Stimulated activated CD4-positive, alpha-beta T cell treated with anti-CD3 and anti-CD28 coated beads, Interleukin-4, amount 100 ng/mL, for 4 hours (primary cell): ENCODE data around the gene IRF9.

Source experiments
- DNase-seq, 2 experiments: peaks; one replicate each; pipeline ENCODE4 v3.0.0-alpha.2; 2020

Gene IRF9, protein sequence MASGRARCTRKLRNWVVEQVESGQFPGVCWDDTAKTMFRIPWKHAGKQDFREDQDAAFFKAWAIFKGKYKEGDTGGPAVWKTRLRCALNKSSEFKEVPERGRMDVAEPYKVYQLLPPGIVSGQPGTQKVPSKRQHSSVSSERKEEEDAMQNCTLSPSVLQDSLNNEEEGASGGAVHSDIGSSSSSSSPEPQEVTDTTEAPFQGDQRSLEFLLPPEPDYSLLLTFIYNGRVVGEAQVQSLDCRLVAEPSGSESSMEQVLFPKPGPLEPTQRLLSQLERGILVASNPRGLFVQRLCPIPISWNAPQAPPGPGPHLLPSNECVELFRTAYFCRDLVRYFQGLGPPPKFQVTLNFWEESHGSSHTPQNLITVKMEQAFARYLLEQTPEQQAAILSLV

DNA sequence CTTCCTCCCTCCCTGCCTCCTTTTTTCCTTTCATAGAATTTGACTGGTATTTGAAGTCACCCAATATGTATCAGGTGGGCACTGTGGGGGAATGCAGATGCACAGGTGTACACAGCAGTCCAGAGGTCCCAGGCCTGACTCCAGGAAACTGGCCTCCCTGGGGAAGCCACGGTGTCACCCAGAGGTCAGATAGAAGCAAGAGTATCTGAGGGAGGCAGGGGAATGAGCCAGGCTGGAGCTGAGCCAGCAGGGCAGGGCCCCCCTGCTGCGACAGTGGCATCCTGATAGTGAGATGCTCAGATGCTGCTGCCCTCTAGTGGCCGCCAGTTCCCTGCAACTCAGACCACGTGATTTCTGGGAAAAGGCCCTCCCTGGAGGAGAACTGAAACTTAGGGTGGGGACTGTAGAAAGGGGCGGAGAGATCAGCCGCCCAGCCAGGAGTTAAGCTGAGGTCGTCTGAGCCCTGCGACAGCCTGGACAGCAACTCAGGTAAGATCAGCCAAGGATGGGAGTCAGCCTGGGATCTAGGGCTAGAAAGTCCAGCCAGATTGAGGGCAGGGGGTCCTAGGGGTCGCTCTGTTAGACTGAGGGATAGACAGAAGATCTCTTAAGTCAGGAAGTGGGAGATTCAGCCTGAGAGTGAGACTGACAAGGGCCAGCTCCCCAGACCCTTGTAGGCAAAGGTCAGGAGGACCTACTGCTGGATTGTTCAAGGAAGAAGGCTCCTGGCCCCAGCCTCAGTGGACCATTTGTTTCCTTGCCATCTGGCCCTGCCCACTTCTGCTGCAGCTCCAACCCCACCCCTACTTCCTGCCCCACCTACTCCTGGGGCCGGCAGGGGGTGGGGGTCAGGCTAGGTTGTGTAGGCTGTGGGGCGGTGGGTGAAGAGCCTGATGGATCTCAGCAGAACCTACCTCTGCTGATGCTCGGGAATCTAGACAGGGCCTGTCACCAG is at the start of gene IRF9:
TSS of gene IRF9 (plus strand) at position 416 of the 955 bp plus-strand sequence. CDS start 880 bp downstream, outside the sequence.
- DNase-seq, result peak; percentile 95

DNA sequence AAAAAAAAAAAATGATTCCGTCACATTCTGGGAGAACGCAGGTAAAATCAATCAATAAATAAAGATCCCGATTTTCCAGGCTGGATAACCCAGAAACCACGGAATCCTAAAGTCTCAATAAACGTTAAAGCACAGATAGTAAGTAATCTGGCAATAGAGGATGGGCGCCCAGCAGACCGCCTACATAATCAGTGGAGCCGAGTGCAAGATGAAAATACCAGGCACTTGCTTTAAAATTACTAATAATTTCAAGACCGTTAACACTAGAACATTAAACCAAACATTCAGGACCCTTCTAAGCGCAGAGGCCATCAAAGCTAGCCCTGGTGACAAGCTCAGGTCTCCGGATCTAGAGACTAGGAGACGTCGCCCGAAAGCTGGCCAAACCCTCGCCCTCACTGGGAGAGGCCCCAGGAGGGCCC is 47.7 kb upstream of the IRF9 start:
- no peak for DNase-seq

DNA sequence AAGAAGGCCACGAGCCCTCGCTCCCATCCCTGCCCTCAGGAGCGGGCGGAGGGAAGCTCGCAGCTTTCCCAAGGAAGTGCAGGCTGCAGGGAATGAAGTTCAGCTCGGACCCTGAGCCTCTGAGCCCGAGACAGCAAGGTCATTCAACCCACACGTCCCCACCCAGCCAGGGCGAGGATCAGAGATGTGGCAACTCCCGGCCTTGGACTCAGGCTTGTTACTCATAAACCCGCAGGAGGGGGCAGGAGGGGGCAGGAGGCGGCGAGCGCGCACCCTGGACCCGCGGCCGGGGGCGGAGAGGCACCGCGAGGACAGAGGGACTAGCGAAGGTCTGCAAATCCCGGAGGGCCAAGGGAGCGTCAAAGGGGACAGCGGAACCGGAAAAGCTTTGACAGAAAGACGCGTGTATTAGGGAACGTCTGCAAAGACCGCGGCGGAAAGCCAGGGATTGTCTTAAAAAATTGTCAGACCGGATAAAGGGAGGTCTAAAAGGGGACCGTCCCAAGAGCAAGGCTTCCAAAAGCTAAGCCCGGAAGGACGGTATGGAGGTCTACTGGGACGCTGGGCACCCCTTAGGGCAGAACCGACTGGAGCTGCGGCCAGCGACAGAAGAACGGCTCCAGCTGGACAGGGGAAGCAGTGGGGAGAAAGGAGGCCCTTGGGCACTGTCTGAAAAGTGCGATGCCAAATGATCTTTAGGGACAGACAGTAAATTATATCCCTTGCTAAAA is 47.1 kb upstream of the IRF9 start:
- peak; percentile 61 to 64 for DNase-seq

DNA sequence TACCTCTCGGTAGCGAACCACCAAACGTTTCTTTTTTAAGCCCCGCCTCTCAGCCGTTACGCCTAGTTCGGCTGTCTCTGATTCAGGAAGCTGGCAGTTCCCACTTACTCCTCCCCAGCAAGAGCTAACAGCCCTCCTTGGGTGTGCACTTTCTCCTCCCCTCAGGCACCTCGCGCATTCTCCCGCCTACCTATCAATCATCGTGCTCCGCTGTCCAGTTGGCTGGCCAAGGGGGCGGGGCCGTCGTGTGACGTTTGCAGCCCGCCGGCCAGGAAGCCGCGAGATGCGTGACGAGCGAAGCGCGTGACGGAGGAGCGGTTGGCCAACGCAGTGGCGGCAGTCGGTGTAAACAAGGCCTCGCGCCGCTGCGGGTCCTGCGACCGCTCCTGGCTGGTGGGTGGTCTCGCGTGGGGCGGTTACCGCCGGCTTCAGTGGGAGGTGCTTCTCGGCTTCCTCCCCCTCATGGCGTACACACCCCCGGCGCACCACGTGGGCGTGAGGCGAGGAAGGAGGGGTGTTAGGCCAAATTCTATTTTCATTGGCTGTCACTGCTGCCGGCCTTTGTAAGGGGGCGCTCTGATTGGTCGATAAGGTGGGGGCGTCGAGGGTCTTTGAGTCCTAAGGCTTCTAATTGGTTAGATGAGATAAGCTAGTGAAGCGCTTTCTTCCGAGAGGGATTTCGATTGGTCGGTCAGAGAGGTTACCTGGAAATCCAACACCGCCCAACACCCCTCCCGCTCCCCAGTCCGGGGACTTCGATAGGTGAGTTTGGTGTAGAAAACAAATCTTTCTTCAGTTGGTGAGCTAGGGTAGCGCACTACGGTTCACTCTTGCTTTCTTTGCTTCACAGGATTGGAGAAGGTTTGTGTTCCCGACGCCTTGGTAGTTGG is 46.3 kb upstream of the IRF9 start, which contains the start of the genes DCAF11 and NRL:
TSS of gene DCAF11 (plus strand) at position 246 of the 890 bp plus-strand sequence. CDS start 818 bp downstream, outside the sequence.
TSS of gene NRL (minus strand) at position 418 of the 890 bp plus-strand sequence. CDS start 32,101 bp downstream, outside the sequence.
- DNase-seq, result peak; percentile 96 to 99

DNA sequence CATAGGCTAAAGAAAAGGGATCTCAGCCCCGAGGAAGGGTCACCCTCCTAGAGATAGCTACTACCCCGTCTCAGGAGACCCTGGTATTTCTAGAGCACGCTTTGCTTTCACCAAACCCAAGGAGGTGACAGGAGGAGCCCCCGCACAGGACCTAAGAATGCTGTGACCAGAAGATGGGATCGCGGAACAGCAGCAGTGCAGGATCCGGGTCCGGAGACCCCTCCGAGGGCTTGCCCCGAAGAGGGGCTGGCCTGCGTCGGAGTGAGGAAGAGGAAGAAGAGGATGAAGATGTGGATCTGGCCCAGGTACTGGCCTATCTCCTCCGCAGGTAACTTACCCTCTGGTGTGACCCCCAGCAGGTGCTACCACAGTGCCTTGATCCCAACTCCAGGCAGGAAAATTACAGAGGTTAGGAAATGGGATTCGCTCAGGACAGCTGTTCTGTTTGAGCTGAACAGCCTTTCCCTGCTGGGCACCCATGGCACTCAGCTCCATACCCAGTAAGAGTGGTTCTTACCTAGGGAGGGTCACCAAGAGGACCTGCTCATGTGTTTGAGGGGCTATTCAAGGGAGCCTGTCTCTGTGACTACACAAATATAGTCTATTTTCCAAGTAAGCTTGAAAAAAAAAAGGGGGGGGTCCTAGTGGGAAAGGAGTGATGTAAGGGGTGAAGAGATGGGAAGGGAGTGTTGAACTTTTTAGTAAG is 45.5 kb upstream of the IRF9 start:
- no peak for DNase-seq

DNA sequence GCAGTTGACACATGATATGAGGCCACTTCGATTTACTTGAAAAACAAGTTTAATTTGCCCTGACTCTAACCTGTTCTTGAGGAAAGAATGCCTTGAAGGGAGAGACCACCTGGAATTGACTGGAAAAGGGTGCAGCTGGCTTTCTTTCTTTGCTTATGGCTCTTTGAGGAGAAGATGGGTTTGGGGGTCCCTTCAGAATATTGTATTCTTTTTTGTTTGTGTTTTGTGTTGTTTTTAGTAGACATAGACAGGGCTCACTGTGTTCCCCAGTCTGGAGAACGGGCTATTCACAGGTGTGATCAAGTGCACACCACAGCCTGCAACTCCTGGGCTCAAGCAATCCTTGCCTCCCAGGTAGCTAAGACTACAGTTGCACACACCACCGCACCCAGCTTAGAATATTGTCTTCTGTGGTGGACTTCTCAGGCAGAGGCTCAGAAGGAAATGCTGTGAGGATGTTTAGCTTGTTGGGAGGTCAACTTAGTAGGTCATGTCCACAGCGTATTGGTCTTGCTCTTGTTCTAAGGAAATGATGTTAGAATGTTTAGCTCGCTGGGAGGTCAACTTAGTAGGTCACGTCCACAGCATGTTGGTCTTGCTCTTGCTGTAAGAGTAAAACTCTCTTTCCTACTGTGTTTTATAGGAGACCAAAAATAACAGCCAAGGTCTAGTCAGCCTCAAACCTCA is 44.8 kb upstream of the IRF9 start:
- no peak for DNase-seq

DNA sequence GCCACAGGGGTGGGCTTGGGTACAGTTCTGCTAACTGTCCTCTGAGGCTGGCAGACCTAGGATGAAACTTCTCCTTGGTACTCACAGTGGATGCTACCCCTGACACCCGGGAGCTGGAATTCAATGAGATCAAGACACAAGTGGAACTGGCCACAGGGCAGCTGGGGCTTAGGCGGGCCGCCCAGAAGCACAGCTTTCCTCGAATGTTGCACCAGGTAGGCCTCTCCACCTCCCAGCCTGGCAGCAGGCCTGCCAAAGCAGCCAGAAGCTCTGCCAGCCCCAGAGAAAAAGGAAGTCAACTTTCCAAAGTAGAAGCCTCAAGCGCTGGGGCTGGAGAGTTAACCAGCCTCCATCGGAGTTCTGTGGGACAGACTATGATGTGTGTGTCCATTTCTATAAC is 43.9 kb upstream of the IRF9 start:
- no peak for DNase-seq

DNA sequence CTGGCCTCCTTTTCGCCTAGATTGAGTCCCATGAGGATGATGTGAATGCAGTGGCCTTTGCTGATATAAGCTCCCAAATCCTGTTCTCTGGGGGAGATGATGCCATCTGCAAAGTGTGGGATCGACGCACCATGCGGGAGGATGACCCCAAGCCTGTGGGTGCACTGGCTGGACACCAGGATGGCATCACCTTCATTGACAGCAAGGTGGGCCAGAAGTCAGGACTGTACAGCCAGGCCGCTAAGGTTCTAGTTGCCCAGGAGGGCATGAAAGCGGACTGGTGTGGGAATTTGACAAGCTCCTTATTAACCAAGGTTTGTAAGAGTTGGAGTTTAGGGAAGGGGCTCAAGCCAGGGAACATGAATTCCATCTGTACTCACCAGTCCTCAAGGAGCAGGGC is 41.4 kb upstream of the IRF9 start:
- no peak for DNase-seq

DNA sequence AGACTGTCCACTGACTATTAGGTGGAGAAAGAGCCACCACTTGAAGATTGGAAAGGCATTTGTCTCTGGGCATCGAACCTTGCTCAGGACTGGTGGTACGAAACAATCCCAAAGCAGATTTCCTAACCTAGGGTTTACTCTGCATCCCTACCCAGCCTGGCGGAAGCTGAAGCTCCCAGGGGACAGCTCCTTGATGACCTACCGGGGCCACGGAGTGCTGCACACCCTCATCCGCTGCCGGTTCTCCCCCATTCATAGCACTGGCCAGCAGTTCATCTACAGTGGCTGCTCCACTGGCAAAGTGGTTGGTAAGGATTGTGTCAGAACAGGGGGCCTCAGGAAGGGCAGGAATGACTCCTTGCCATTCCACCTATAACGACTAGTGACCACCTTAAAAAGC is 39.9 kb upstream of the IRF9 start:
- no peak for DNase-seq

DNA sequence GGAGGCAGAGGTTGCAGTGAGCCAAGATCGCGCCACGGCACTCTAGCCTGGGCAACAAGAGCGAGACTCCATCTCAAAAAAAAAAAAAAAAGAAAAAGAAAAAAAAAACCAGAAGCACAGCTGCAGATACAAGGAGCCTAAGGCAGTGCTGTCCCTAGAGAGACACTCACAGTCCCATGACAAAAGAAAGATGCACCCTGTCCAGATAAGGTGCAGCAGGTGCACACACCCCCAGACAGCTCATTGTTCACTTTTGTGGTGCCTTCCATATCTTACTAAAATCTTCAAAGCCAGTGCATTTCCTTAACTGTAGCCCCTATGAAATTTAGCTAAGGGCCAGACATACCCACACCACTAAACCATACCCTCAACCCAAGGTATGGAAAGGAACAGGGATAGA is 38.6 kb upstream of the IRF9 start:
- DNase-seq, result no peak

DNA sequence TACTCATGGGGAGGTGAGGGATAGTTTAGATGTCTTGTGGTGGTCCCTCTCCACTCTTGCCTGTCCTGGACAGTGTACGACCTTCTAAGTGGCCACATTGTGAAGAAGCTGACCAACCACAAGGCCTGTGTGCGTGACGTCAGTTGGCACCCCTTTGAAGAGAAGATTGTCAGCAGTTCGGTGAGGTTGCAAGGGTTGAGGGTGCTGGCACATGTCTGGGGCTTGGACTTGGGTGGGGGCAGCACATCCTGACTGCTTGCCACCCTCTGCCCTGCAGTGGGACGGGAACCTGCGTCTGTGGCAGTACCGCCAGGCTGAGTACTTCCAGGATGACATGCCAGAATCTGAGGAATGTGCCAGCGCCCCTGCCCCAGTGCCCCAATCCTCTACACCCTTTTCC is 38.2 kb upstream of the IRF9 start:
- no peak for DNase-seq

DNA sequence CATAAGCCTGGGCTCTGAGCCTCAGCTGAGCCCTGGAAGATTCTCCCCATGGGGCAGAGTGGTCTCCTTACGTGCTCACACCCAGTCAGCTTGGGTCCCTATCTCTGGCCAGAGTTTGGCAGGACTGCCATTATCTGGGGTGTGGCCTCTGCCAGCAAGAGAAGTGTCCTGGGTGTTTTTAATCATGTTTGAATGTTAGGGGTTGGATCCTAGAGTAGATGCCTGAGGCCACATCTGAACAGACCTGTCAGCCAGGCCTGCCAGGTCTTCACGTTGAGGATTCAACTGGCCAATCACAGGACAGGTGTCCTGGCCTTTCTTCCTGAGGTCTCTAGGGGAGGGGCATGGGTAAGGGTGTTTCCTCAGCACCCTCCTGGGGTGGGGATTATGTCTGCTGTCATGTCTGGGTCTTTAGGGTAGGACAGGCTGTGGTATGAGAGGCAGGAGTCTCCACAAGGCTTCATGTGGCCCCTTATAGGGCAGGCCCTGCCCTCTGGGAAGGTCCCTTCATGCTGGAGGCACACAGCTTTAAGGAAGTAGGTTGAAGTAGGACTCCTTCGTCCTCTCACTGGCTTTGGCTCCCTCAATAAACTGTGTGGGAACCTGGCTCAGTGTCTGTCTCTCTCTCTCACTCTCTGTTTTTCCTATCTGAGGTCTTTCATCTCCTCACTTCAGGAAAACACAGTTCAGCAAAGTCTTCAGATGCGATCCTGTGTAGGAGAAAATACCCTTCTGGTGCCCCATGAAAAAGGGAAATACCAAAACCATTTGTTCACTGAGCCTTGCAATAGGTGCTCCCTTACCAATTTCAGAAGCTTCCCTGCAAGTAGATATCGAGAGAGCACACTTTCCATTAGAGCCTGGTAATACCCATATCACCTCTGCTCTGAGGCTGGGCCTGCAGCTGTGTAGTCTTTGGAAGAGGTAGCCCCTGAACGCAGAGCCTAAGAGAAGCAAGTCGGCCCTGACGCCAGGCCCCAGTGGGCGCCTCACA is 37.3 kb upstream of the IRF9 start:
- no peak for DNase-seq

DNA sequence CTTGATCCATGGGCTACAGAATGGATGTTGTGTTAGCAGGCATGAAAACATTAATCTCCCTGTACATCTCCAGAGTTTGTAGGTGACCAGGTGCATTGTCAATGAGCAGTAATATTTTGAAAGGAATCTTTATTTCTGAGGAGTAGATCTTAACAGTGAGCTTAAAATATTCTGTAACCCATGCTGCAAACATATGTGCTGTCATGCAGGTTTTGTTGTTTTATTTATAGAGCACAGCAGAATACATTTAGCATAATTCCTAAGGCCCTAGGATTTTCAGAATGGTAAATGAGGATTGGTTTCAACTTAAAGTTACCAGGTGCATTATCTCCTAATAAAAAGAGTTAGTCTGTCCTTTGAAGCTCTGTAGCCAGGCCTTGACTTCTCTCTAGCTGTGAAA is 34.1 kb upstream of the IRF9 start:
- DNase-seq, result no peak

DNA sequence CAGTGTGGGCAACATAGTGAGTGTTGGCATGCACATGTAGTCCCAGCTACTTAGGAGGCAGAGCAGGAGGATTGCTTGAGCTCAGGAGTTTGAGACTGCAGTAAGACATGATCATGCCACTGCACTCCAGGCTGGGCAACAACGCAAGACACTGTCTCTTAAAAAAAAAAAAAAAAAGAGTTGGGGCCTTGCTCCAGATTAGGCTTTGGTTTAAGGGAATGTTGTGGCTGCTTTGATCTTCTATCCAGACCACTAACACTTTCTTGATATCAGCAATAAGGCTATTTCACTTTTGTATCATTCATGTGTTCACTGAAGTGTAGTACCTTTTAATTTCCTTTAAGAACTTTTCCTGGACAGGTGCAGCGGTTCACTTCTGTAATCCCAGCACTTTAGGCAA is 33.4 kb upstream of the IRF9 start:
- DNase-seq, result no peak

DNA sequence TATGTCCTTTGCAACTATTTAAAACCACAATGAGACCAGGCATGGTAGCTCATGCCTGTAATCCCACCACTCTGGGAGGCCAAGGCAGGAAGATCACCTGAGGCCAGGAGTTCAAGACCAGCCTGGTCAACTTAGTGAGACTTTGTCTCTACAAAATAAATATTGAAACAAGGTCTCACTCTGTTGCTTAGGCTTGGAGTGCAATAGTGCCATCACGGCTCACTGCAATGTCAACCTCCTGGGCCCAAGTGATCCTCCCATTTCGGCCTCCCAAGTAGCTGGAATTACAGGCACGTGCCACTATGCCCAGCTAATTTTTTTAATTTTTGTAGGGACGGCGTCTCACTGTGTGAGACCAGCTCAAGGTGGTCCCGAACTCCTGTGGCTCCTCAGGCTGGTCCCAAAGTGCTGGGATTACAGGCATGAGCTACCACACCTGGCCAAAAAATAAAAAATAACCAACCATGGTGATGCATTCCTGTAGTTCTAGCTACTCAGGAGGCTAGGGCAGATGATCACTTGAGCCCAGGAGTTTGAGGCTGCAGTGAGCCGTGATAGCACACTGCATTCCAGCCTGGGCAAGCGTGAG is 31.6 kb upstream of the IRF9 start:
- no peak for DNase-seq

DNA sequence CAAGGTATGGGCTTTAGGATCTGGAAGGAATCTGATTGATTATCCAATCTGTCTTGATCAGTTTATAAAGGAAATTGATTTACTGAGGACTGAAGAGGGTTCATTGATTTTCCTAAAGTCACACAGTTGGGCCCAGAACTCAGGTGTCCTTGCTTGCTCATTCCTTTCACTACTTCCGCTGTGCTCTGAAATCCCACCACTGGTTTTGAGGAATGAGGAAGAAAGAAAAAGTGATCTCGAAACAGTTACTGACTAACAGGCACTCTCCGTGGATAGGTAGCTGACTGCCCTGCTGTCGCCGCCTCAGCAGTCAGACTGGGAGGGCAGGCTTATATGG is 30.7 kb upstream of the IRF9 start, which contains the start of gene FITM1:
TSS of gene FITM1 (plus strand) at position 280 of the 337 bp plus-strand sequence. CDS start 905 bp downstream, outside the sequence.
- no peak for DNase-seq

DNA sequence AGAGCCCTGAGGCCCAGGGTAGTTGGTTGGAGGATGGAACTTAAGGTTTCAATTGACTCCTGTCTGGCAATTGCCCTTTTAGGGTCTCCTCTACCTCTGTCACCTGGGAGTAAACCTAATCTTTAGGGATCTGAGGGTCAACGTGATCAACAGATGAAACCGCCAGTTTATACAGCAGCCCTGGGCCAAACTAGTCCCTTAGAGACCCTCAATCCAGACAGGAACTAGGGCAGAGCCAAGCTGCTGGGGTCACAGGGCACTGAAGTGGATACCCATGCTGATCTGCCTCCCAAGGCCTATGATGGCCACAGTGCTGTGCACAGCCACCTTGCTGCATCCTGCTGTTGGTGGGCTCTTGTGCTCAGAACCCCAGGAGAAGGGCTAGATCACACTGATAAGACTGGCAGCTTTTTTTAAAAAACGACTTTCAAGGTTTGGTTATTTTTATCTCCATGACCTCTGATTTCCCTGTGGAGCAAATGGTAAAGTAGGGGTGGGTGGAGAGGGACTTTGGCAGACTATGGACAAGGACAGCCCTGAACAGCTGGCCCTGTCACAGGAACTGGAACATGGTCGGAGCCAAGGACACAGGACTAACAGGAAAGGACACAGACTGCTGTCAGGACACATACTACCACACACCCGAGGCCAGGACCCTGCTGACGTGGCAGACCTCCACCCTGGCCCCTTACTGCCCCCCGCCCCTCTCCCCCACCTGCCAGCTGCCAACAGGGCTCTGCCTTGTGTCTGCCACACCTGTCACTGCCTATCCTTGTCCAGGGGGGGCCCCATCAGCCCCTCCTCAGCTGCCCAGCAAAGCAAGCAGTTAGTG is 30.1 kb upstream of the IRF9 start:
- DNase-seq, result no peak

DNA sequence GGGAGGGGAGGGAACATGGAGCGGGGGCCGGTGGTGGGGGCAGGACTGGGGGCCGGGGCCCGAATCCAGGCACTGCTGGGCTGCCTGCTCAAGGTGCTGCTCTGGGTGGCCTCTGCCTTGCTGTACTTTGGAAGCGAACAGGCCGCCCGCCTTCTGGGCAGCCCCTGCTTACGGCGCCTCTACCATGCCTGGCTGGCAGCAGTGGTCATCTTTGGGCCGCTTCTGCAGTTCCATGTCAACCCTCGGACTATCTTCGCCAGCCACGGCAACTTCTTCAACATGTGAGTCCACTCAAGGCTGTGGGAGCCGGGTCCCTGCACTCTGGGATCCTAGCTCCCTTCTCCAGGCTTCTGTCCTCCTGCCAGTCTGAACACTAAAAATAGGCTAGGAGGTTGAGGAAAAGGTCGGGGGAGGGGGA is 29.5 kb upstream of the IRF9 start:
- no peak for DNase-seq
